Effector CD8-positive, alpha-beta T cell (primary cell): Measurements from ENCODE around the gene ACOX1.

Experiments used
- DNase-seq: peaks from one replicate; lab custom pipeline; 2025; lab: John Stamatoyannopoulos, UW

Gene ACOX1

GRCh38 chr17:75892556-75893224 is 86.3 kb downstream of the ACOX1 start:
- DNase-seq: no peak

GRCh38 chr17:75891605-75892555 is 87.1 kb downstream of the ACOX1 start:
- no peak for DNase-seq
